ENCODE results near the gene TRIM10.

- no peak for TF ChIP-seq CTCF (IDR thresholded peaks at IDR 0.05 in 4 of 5, conservative IDR thresholded peaks at IDR 0.05 in 1 of 5)
- no peak for TF ChIP-seq POLR2A (IDR thresholded peaks at IDR 0.05)
Observed at GRCh38 chr6:30156774-30157173, 4.2 kb downstream of the TRIM10 start.

Measured in gastrocnemius medialis (tissue), 4 donors.